Transverse colon (tissue), 4 donors: Measurements from ENCODE around the gene ATOH1. TPM values are rescaled to one million over a fixed set of nuclear protein-coding genes. Genes with fewer than 3 reads are reported as not detected.

Experiments used
- DNase-seq: peaks from one replicate; pipeline ENCODE4 v3.0.0-alpha.2; 2019
- H3K27ac ChIP-seq, 4 donors: fragments of 200-600 bp; sonication (generic); 2 replicates each; pipeline ENCODE4 v1.5.1; 2016 to 2018; ENCODE audit warnings: inconsistent platforms in 4 of 4
- H3K27me3 ChIP-seq: fragments of 200-600 bp; sonication (generic); 2 replicates; pipeline ENCODE4 v1.5.1; 2017; ENCODE audit warnings: inconsistent platforms
- H3K36me3 ChIP-seq, 4 donors: fragments of 200-600 bp; sonication (generic); 2 replicates each; pipeline ENCODE4 v1.5.1; 2017 to 2019; ENCODE audit warnings: inconsistent platforms in 4 of 4
- H3K4me1 ChIP-seq, 4 donors: fragments of 200-600 bp; sonication (generic); 2 replicates each; pipeline ENCODE4 v1.5.1; 2017 to 2020; ENCODE audit warnings: inconsistent platforms in 4 of 4
- H3K4me3 ChIP-seq, 4 donors: fragments of 200-600 bp; sonication (generic); 1 replicate in 1 of 4; 2 replicates in 3 of 4; pipeline versions ENCODE4 v1.5.1 to v1.6.1; 2017 to 2019; ENCODE audit warnings: inconsistent platforms in 4 of 4
- H3K9me3 ChIP-seq, 2 donors: fragments of 200-600 bp; sonication (generic); 2 replicates each; pipeline ENCODE4 v1.5.1; 2017 to 2019; ENCODE audit warnings: inconsistent platforms in 2 of 2
- EP300 ChIP-seq: sonication (generic); formaldehyde crosslinking; IDR thresholded peaks from one replicate; pipeline ENCODE4 v1.6.1; 2017; ENCODE audit warnings: antibody characterized with exemption, low read depth
- POLR2A ChIP-seq: fragments of 450-650 bp; IDR thresholded peaks from one replicate; pipeline ENCODE4 v1.6.1; 2016; ENCODE audit warnings: antibody characterized with exemption, mild to moderate bottlenecking, moderate library complexity
- POLR2AphosphoS5 ChIP-seq, 3 donors: sonication (generic); formaldehyde crosslinking; IDR thresholded peaks; one replicate each; pipeline ENCODE4 v1.6.1; 2016; ENCODE audit warnings: antibody characterized with exemption in 3 of 3
- WGBS, 2 donors: methylation state at CpG; one replicate each; pipeline ENCODE4 v1.1.5; 2018; ENCODE audit warnings: low coverage in 1 of 2; 5-methylcytosine and 5-hydroxymethylcytosine counted together
- in situ Hi-C, 4 donors: fragments of 200-750 bp; cut with MboI; loops; one replicate each; pipeline versions ENCODE4 v1.15.0 to v1.15.1; 2017; ENCODE audit warnings: low sequenced_read_pairs in 3 of 4, low pct_ligation_motif_present in 1 of 4, low pct_unique_long_range_greater_than_20kb in 1 of 4
- intact Hi-C: fragments of 100-400 bp; cut with DNase I; formaldehyde crosslinking; loops from one replicate; pipeline ENCODE4 v1.15.1; 2023; ENCODE audit warnings: low total_unique reads
- small RNA-seq, 4 donors: library from RNA; depleted of rRNA; stranded (forward); fragments of <200 nt; gene quantifications; one replicate each; pipeline ENCODE3, GENCODE V24; 2016
- total RNA-seq, 4 donors: library from RNA; depleted of rRNA; stranded (reverse); fragments of >200 nt; gene quantifications; one replicate each; pipeline ENCODE4 v1.1.0, GENCODE V29; 2016
- TF ChIP-seq, protein P1 (sequence below), 5 experiments: fragments of 200-600 bp in 3 of 5; fragments of 450-650 bp in 2 of 5; sonication (generic) in 3 of 5; IDR thresholded peaks; 1 replicate in 2 of 5; 2 replicates in 3 of 5; pipeline ENCODE4 v1.5.1; 2016 to 2017; ENCODE audit warnings: antibody characterized with exemption in 5 of 5, inconsistent platforms in 3 of 5, mild to moderate bottlenecking in 2 of 5, moderate library complexity in 1 of 5

The ATOH1 gene
- total RNA-seq, 4 donors from 2014 or later, result 23.5 to 76.7 (median 32.8) TPM

DNA sequence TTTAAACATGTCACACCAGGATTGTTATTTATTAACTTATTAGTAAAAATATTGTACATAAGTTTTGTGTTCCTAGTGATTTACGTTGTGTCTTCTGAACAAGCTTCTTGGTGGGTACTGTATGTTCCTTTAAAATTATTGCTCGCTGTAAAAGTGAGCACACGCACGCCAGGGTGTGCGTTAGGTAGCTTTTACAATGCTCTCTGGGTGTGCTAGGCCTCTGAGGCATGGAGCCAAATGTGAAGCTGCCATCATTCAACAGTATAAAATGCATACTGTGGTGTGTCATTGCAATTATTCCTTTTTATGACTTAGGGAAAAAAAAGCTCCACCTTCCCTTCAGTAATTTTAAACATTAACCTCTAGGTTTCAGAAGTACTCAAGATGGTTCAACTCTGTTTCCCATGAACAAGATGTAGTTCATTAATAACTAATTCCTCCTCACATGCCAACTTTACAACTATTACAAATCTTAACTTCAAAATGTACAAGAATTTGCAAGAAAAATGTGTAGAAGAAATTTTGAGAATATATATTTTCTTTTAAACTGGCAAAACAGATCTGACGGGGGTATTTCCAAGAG, 42.4 kb downstream of the ATOH1 start:
- Histone ChIP-seq H3K27ac (peak overlapping the region in 3 of 4 donors; percentile 11 to 29 (median 28)), H3K4me1 (peaks cover 0 to 30% (median 11%) of the 10 kb centered on the region in 4 donors), H3K4me3 (no peak overlapping the region), H3K36me3 (no peaks in the 10 kb centered on the region), H3K27me3 (no peaks in the 10 kb centered on the region), H3K9me3 (no peaks in the 10 kb centered on the region)
- WGBS, 2 donors, result 46 to 49% methylated on average over 6 of the region's 6 CpGs
- in situ Hi-C loops (no loop called here), intact Hi-C loops (no loop called here)
- DNase-seq, result peak; percentile 83
- TF ChIP-seq, protein P1, sequence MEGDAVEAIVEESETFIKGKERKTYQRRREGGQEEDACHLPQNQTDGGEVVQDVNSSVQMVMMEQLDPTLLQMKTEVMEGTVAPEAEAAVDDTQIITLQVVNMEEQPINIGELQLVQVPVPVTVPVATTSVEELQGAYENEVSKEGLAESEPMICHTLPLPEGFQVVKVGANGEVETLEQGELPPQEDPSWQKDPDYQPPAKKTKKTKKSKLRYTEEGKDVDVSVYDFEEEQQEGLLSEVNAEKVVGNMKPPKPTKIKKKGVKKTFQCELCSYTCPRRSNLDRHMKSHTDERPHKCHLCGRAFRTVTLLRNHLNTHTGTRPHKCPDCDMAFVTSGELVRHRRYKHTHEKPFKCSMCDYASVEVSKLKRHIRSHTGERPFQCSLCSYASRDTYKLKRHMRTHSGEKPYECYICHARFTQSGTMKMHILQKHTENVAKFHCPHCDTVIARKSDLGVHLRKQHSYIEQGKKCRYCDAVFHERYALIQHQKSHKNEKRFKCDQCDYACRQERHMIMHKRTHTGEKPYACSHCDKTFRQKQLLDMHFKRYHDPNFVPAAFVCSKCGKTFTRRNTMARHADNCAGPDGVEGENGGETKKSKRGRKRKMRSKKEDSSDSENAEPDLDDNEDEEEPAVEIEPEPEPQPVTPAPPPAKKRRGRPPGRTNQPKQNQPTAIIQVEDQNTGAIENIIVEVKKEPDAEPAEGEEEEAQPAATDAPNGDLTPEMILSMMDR (IDR thresholded peaks at IDR 0.05), result no peak
- peak; percentile 45 for TF ChIP-seq EP300
- no peak for TF ChIP-seq POLR2A
- peak in 2 of 3 donors; percentile 37 to 62 for TF ChIP-seq POLR2AphosphoS5 (IDR thresholded peaks at IDR 0.05)

DNA sequence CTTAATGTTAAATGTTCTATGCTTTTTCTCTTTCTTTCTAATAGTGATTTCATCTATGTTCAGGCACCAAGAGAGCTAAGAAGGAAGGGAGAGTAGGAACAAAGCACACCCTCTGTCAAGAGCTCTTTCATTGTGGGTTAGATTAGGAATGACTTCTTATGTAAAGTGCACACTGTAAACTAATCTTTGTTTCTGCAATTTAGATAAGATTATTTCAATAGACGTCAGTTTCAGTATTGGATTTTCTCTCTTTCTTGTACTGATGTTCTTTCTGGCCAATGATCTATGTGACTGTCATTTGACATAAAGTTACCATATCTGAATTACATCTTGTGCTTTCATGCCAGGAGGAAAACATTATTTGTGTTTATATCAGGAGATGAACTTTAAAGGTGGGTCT, 48.2 kb downstream of the ATOH1 start:
- H3K4me3 ChIP-seq, result no peak overlapping the region
- no peak for DNase-seq
- H3K4me1 ChIP-seq, result peaks cover 0 to 12% (median 4%) of the 10 kb centered on the region in 4 donors
- 41 to 50% methylated on average over 1 of the region's 1 CpG for WGBS, 2 donors
- in situ Hi-C loops, result no loop called here
- peak; percentile 48 for TF ChIP-seq POLR2A
- TF ChIP-seq, protein P1 (IDR thresholded peaks at IDR 0.05), result no peak
- no peak for TF ChIP-seq EP300
- peak in 2 of 3 donors; percentile 56 to 76 for TF ChIP-seq POLR2AphosphoS5 (IDR thresholded peaks at IDR 0.05)
- no peaks in the 10 kb centered on the region for H3K27me3 ChIP-seq
- no peaks in the 10 kb centered on the region for H3K36me3 ChIP-seq
- peak overlapping the region; percentile 19 to 56 (median 42) for H3K27ac ChIP-seq
- no peaks in the 10 kb centered on the region for H3K9me3 ChIP-seq
- intact Hi-C loops, result no loop called here

DNA sequence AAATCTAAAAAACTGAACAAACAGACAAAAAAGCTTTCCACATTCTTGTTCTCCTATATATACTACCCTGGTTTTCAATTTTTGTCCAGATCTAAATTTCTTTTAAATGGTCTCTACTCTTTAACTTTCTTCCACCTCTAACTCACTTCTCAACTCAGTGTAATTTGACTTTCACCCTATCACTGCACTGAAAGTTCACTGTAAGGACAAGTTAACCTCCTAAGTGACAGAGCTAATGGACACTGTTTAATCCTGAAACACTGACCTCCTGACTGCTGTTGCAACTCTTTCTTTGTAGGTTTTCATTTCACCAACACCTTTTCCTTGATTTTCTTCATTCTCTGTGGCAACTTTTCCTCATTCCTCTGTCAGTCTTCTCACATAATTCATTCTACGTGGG, 50.0 kb downstream of the ATOH1 start:
- in situ Hi-C loops, result no loop called here
- Histone ChIP-seq H3K9me3 (no peaks in the 10 kb centered on the region), H3K27me3 (no peaks in the 10 kb centered on the region), H3K4me3 (no peak overlapping the region), H3K36me3 (no peaks in the 10 kb centered on the region), H3K4me1 (peaks cover 0 to 12% (median 4%) of the 10 kb centered on the region in 4 donors), H3K27ac (no peak overlapping the region)
- TF ChIP-seq, protein P1 (IDR thresholded peaks at IDR 0.05), result no peak
- TF ChIP-seq POLR2AphosphoS5 (IDR thresholded peaks at IDR 0.05) (no peak), EP300 (no peak), POLR2A (no peak)
- WGBS, 2 donors, result 54 to 70% methylated on average over 1 of the region's 1 CpG
- DNase-seq, result no peak
- intact Hi-C loops, result no loop called here

DNA sequence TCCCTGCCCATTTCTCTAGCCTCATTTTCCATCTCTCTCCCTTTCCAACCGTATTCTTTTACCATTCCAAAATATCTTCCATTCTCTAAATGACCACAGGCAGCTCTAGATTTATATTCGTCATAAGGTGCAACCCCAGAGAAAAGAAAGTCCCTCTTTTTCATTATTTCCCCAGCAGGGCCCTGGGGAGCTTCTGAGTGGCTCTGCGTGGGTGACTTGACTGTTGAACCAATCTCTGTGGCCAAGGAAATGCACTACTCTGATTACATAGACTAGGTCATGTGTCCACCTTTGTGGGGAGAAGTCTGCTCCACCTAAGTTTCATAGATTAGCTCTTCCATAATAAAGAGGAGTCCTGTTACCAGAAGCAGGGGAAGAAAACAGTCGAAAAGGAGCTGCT, 51.4 kb downstream of the ATOH1 start:
- Histone ChIP-seq H3K4me3 (no peak overlapping the region), H3K4me1 (peaks cover 0 to 12% (median 4%) of the 10 kb centered on the region in 4 donors), H3K36me3 (no peaks in the 10 kb centered on the region), H3K27me3 (no peaks in the 10 kb centered on the region), H3K27ac (no peak overlapping the region), H3K9me3 (no peaks in the 10 kb centered on the region)
- DNase-seq, result no peak
- intact Hi-C loops, result no loop called here
- TF ChIP-seq POLR2AphosphoS5 (IDR thresholded peaks at IDR 0.05) (no peak), POLR2A (no peak), EP300 (no peak)
- TF ChIP-seq, protein P1 (IDR thresholded peaks at IDR 0.05), result no peak
- in situ Hi-C loops, result no loop called here
- WGBS, 2 donors, result 75 to 81% methylated on average over 4 of the region's 4 CpGs

Small RNA genes lying within 50 kb of the gene (small RNA-seq; reads per million reads assigned to genes)
- gene RNA5SP164, result 0 reads per million in 4 donors
